Suppressor macrophage treated with lipopolysaccharide for 4 hours (primary cell): ENCODE data around the gene RAD54L.
"Not testable (repeated sequence)": the region's sequence is repeated elsewhere in the genome, so short reads cannot be mapped to it uniquely, and the experiment has no call there.

ENCODE experiments used
- DNase-seq: peaks from one replicate; pipeline ENCODE4 v3.0.0-alpha.2; 2020

The RAD54L gene

DNA sequence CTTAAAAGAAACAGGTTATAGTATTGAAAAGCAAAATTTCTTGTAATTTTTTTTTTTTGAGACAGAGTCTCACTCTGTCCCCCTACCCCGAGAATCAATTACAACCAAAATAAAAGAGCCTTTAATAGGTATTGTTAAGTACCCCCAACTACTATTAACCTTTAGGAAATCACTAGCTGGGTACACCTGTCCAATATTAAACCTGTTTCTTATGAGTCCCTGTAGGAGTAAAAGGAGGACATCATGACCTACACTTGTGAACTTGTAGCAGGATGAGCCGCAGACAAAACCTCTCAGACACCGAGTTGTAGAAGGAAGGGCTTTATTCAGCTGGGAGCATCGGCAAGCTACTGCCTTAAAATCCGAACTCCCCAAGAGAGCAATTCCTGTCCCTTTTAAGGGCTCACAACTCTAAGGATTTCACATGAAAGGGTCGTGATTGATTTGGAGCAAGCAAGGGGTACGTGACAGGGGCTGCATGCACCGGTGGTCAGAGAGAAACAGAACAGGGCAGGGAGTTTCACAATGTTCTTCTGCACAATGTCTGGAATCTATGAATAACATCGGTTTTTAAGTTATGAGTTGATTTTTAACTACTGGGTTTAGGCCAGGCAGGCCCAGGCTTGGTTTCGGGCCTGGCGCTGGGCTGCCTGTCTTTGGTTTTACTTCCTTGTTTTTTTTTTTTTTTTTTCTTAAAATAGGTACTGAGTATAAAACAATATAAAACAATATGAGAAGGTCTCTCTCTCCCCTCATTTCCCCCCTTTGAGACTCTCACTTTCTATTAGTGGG is 77.9 kb downstream of the RAD54L start:
- not testable (repeated sequence) for DNase-seq
